Type B pancreatic cell (in vitro differentiated cells): ENCODE results near the gene KCNJ14. TPM values are rescaled to one million over a fixed set of nuclear protein-coding genes. Genes with fewer than 3 reads are reported as not detected.

Source experiments
- DNase-seq: peaks from one replicate; pipeline ENCODE4 v3.0.0; 2021; ENCODE audit warnings: mixed read lengths; ENCODE audit not compliant: unreplicated experiment; ENCODE audit errors: extremely low spot score
- H3K27ac Mint-ChIP-seq: 2 replicates; pipeline ENCODE4 v1.8.0; 2021; ENCODE audit warnings: mild to moderate bottlenecking, mixed read lengths
- H3K27me3 Mint-ChIP-seq: 2 replicates; pipeline ENCODE4 v1.8.0; 2021; ENCODE audit warnings: mixed read lengths
- H3K36me3 Mint-ChIP-seq: 2 replicates; pipeline ENCODE4 v1.8.0; 2021; ENCODE audit warnings: mixed read lengths
- H3K4me1 Mint-ChIP-seq: one replicate; pipeline ENCODE4 v1.8.0; 2021; ENCODE audit warnings: mixed read lengths; ENCODE audit not compliant: unreplicated experiment
- H3K4me3 Mint-ChIP-seq: 2 replicates; pipeline ENCODE4 v1.8.0; 2021; ENCODE audit warnings: mild to moderate bottlenecking, mixed read lengths
- H3K9me3 Mint-ChIP-seq: 2 replicates; pipeline ENCODE4 v1.8.0; 2021; ENCODE audit warnings: mixed read lengths
- CTCF ChIP-seq: fragments of 200-600 bp; sonication (generic); conservative IDR thresholded peaks from 2 replicates; pipeline ENCODE4 v1.5.0; 2021; ENCODE audit warnings: antibody characterized with exemption, mild to moderate bottlenecking
- total RNA-seq: library from RNA; stranded (reverse); gene quantifications from 2 replicates; pipeline ENCODE4 v1.2.1, GENCODE V29; 2021; ENCODE audit warnings: low replicate concordance

Gene KCNJ14
- total RNA-seq, 1 donor from 2014 or later = 1.8 TPM

- peaks cover 4% of the 10 kb centered on the region for H3K27me3 Mint-ChIP-seq
- peak overlapping the region; percentile 87 for H3K4me3 Mint-ChIP-seq
- TF ChIP-seq CTCF = no peak
Observed at GRCh38 chr19:48510421-48511268, 55.3 kb downstream of the KCNJ14 start.

GRCh38 chr19:48511321-48511731 is 56.0 kb downstream of the KCNJ14 start:
- Mint-ChIP-seq H3K27ac (no peak overlapping the region), H3K4me3 (peak overlapping the region; percentile 87), H3K27me3 (peaks cover 4% of the 10 kb centered on the region), H3K36me3 (no peaks in the 10 kb centered on the region), H3K4me1 (peaks cover 5% of the 10 kb centered on the region), H3K9me3 (no peaks in the 10 kb centered on the region)
- TF ChIP-seq CTCF = no peak
- no peak for DNase-seq

More at GRCh38 chr19:48510421-48511268, 55.3 kb downstream of the KCNJ14 start:
- peak overlapping the region; percentile 77 for H3K27ac Mint-ChIP-seq
- no peaks in the 10 kb centered on the region for H3K9me3 Mint-ChIP-seq
- H3K36me3 Mint-ChIP-seq = no peaks in the 10 kb centered on the region
- no peak for DNase-seq
- peaks cover 5% of the 10 kb centered on the region for H3K4me1 Mint-ChIP-seq

- peaks cover 5% of the 10 kb centered on the region for H3K4me1 Mint-ChIP-seq
- no peaks in the 10 kb centered on the region for H3K36me3 Mint-ChIP-seq
- no peaks in the 10 kb centered on the region for H3K9me3 Mint-ChIP-seq
- H3K27me3 Mint-ChIP-seq = peaks cover 4% of the 10 kb centered on the region
- H3K4me3 Mint-ChIP-seq = peak within 1 kb of the TSS; percentile 87
- no peak for TF ChIP-seq CTCF
- no peak for DNase-seq
- peak within 1 kb of the TSS; percentile 77 for H3K27ac Mint-ChIP-seq
Observed at GRCh38 chr19:48511800-48512503, 56.6 kb downstream of the KCNJ14 start, which contains the start of gene LMTK3. TSS of gene LMTK3 (minus strand) at chr19:48511835. CDS start at chr19:48511576, 259 bp downstream.

- H3K27me3 Mint-ChIP-seq = peaks cover 4% of the 10 kb centered on the region
- no peak overlapping the region for H3K4me3 Mint-ChIP-seq
- no peak overlapping the region for H3K27ac Mint-ChIP-seq
- H3K36me3 Mint-ChIP-seq = no peaks in the 10 kb centered on the region
- no peak for DNase-seq
- no peaks in the 10 kb centered on the region for H3K9me3 Mint-ChIP-seq
- peaks cover 5% of the 10 kb centered on the region for H3K4me1 Mint-ChIP-seq
- no peak for TF ChIP-seq CTCF
Observed at GRCh38 chr19:48512504-48513288, 57.3 kb downstream of the KCNJ14 start.
